HEK293T (cell line): ENCODE results near the gene NIPSNAP3A.

Source experiments
- BHLHE40 ChIP-seq: fragments of 450-650 bp; IDR thresholded peaks from 2 replicates; pipeline ENCODE4 v1.6.1; 2016; ENCODE audit warnings: mild to moderate bottlenecking, moderate library complexity, borderline replicate concordance
- CTBP1 ChIP-seq: fragments of 450-650 bp; IDR thresholded peaks from 2 replicates; pipeline ENCODE4 v1.6.1; 2016; ENCODE audit warnings: borderline replicate concordance
- ELF4 ChIP-seq: fragments of 450-650 bp; IDR thresholded peaks from 2 replicates; pipeline ENCODE4 v1.6.1; 2017; ENCODE audit warnings: antibody characterized with exemption
- FOXA1 ChIP-seq: fragments of 450-650 bp; IDR thresholded peaks from 2 replicates; pipeline ENCODE4 v1.6.1; 2016; ENCODE audit warnings: mild to moderate bottlenecking
- FOXK2 ChIP-seq: fragments of 450-650 bp; IDR thresholded peaks from 2 replicates; pipeline ENCODE4 v1.6.1; 2016; ENCODE audit warnings: mild to moderate bottlenecking
- FOXM1 ChIP-seq: fragments of 450-650 bp; IDR thresholded peaks from 2 replicates; pipeline ENCODE4 v1.6.1; 2017; ENCODE audit warnings: mild to moderate bottlenecking, borderline replicate concordance
- L3MBTL2 ChIP-seq: fragments of 450-650 bp; conservative IDR thresholded peaks from 2 replicates; pipeline ENCODE4 v1.6.1; 2016; ENCODE audit warnings: mild to moderate bottlenecking
- LEF1 ChIP-seq: fragments of 450-650 bp; IDR thresholded peaks from 2 replicates; pipeline ENCODE4 v1.6.1; 2017; ENCODE audit warnings: mild to moderate bottlenecking, borderline replicate concordance
- NFRKB ChIP-seq: fragments of 450-650 bp; IDR thresholded peaks from 2 replicates; pipeline ENCODE4 v1.6.1; 2016; ENCODE audit warnings: mild to moderate bottlenecking, moderate library complexity
- SP1 ChIP-seq: fragments of 450-650 bp; IDR thresholded peaks from 2 replicates; pipeline ENCODE4 v1.6.1; 2017
- SUZ12 ChIP-seq: fragments of 450-650 bp; IDR thresholded peaks from 2 replicates; pipeline ENCODE4 v1.6.1; 2016; ENCODE audit warnings: mild to moderate bottlenecking
- TARDBP ChIP-seq: fragments of 450-650 bp; IDR thresholded peaks from 2 replicates; pipeline ENCODE4 v1.6.1; 2016

GRCh38 chr9:104748359-104749031 lies 1.0 kb downstream of the NIPSNAP3A start:
- TF ChIP-seq SP1: no peak
- no peak for TF ChIP-seq BHLHE40
- no peak for TF ChIP-seq NFRKB
- TF ChIP-seq ELF4: no peak
- no peak for TF ChIP-seq TARDBP
- no peak for TF ChIP-seq FOXA1
- no peak for TF ChIP-seq FOXK2
- TF ChIP-seq L3MBTL2: no peak
- TF ChIP-seq FOXM1: no peak
- no peak for TF ChIP-seq SUZ12
- no peak for TF ChIP-seq LEF1
- TF ChIP-seq CTBP1: no peak
